Ascending aorta (tissue), 2 donors: ENCODE results near the gene ADIPOR2. TPM values are rescaled to one million over a fixed set of nuclear protein-coding genes. Genes with fewer than 3 reads are reported as not detected.

Experiments
- DNase-seq, 2 donors: peaks; one replicate each; pipeline ENCODE4 v3.0.0-alpha.2; 2019; ENCODE audit warnings: low spot score in 2 of 2
- H3K27ac ChIP-seq, 2 donors: fragments of 200-600 bp; sonication (generic); one replicate each; pipeline ENCODE4 v1.5.1; 2016 to 2017; ENCODE audit warnings: mild to moderate bottlenecking in 1 of 2
- H3K27me3 ChIP-seq: fragments of 200-600 bp; sonication (generic); one replicate; pipeline ENCODE4 v1.5.1; 2017
- H3K36me3 ChIP-seq, 2 donors: fragments of 200-600 bp; sonication (generic); one replicate each; pipeline ENCODE4 v1.5.1; 2016
- H3K4me1 ChIP-seq, 2 donors: fragments of 200-600 bp; sonication (generic); one replicate each; pipeline ENCODE4 v1.5.1; 2016 to 2017; ENCODE audit warnings: mild to moderate bottlenecking in 1 of 2
- H3K4me3 ChIP-seq, 2 donors: fragments of 200-600 bp; sonication (generic); one replicate each; pipeline ENCODE4 v1.5.1; 2016 to 2017; ENCODE audit warnings: mild to moderate bottlenecking in 1 of 2
- H3K9me3 ChIP-seq, 2 donors: fragments of 200-600 bp; sonication (generic); one replicate each; pipeline ENCODE4 v1.5.1; 2016
- CTCF ChIP-seq, 3 experiments: fragments of 200-600 bp in 2 of 3; fragments of 450-650 bp in 1 of 3; sonication (generic) in 2 of 3; IDR thresholded peaks; one replicate each; pipeline ENCODE4 v1.5.1; 2016 to 2019; ENCODE audit warnings: antibody characterized with exemption in 3 of 3, mild to moderate bottlenecking in 1 of 3, moderate library complexity in 1 of 3
- intact Hi-C: fragments of 100-400 bp; cut with DNase I; formaldehyde crosslinking; loops from one replicate; pipeline ENCODE4 v1.15.1; 2023
- total RNA-seq: library from RNA; depleted of rRNA; stranded (reverse); fragments of >200 nt; gene quantifications from one replicate; pipeline ENCODE4 v1.1.0, GENCODE V29; 2016

ADIPOR2 gene
- total RNA-seq, 1 donor from 2014 or later = 25.7 TPM

- no peak overlapping the region for H3K27ac ChIP-seq
- no peaks in the 10 kb centered on the region for H3K9me3 ChIP-seq
- TF ChIP-seq CTCF (IDR thresholded peaks at IDR 0.05) = no peak
- H3K36me3 ChIP-seq = no peaks in the 10 kb centered on the region
- no peak for DNase-seq
- H3K4me3 ChIP-seq = no peak overlapping the region
- intact Hi-C loops = no loop called here
- H3K27me3 ChIP-seq = peaks cover 8% of the 10 kb centered on the region
- H3K4me1 ChIP-seq = no peaks in the 10 kb centered on the region
These were observed 128.7 kb downstream of the ADIPOR2 start for GRCh38 chr12:1819571-1819970.

- no peak for TF ChIP-seq CTCF (IDR thresholded peaks at IDR 0.05)
- H3K27me3 ChIP-seq = peaks cover 8% of the 10 kb centered on the region
- no peak within 1 kb of the TSS for H3K4me3 ChIP-seq
- DNase-seq = no peak
- no peak within 1 kb of the TSS for H3K27ac ChIP-seq
- H3K36me3 ChIP-seq = no peaks in the 10 kb centered on the region
- no peaks in the 10 kb centered on the region for H3K4me1 ChIP-seq
- H3K9me3 ChIP-seq = no peaks in the 10 kb centered on the region
- intact Hi-C loops = no loop called here
These were observed 129.5 kb downstream of the ADIPOR2 start, which contains the start of gene LRTM2 for GRCh38 chr12:1820191-1820895. LRTM2 (plus strand) TSS chr12:1820565; CDS start chr12:1828149, 7,584 bp downstream.

GRCh38 chr12:1820896-1821291, 130.0 kb downstream of the ADIPOR2 start:
- intact Hi-C loops = no loop called here
- H3K27me3 ChIP-seq = peaks cover 8% of the 10 kb centered on the region
- no peak for TF ChIP-seq CTCF (IDR thresholded peaks at IDR 0.05)

GRCh38 chr12:1821805-1822204, 130.9 kb downstream of the ADIPOR2 start:
- H3K36me3 ChIP-seq = no peaks in the 10 kb centered on the region
- H3K27me3 ChIP-seq = peaks cover 8% of the 10 kb centered on the region
- H3K9me3 ChIP-seq = no peaks in the 10 kb centered on the region
- no peak for DNase-seq
- intact Hi-C loops = no loop called here
- H3K4me1 ChIP-seq = no peaks in the 10 kb centered on the region
- no peak overlapping the region for H3K27ac ChIP-seq
- no peak overlapping the region for H3K4me3 ChIP-seq
- no peak for TF ChIP-seq CTCF (IDR thresholded peaks at IDR 0.05)

More at GRCh38 chr12:1820896-1821291, 130.0 kb downstream of the ADIPOR2 start:
- no peak for DNase-seq
- Histone ChIP-seq H3K4me3 (no peak overlapping the region), H3K4me1 (no peaks in the 10 kb centered on the region), H3K36me3 (no peaks in the 10 kb centered on the region), H3K27ac (no peak overlapping the region), H3K9me3 (no peaks in the 10 kb centered on the region)

- no peak for DNase-seq
- peaks cover 8% of the 10 kb centered on the region for H3K27me3 ChIP-seq
- no peaks in the 10 kb centered on the region for H3K36me3 ChIP-seq
- H3K9me3 ChIP-seq = no peaks in the 10 kb centered on the region
- H3K27ac ChIP-seq = no peak overlapping the region
- TF ChIP-seq CTCF (IDR thresholded peaks at IDR 0.05) = no peak
- intact Hi-C loops = no loop called here
- no peaks in the 10 kb centered on the region for H3K4me1 ChIP-seq
- H3K4me3 ChIP-seq = no peak overlapping the region
These were observed 131.8 kb downstream of the ADIPOR2 start for GRCh38 chr12:1822699-1823098.
